Endothelial cell of umbilical vein (primary cell): ENCODE data around the gene CDC42BPB.

Experiments
- CTCF ChIP-seq, 2 donors: IDR thresholded peaks; 1 replicate in 1 of 2; 2 replicates in 1 of 2; pipeline ENCODE4 v1.5.1; 2011; ENCODE audit warnings: low read length in 2 of 2, mild to moderate bottlenecking in 2 of 2, moderate library complexity in 2 of 2, control low read depth in 1 of 2, inconsistent platforms in 1 of 2, low read depth in 1 of 2; ENCODE audit not compliant: insufficient read depth in 1 of 2; ENCODE audit errors: extremely low read depth in 1 of 2
- EZH2 ChIP-seq: IDR thresholded peaks from 2 replicates; pipeline ENCODE4 v1.6.1; 2012; ENCODE audit warnings: borderline replicate concordance, low read depth, mild to moderate bottlenecking, moderate library complexity, low read length, inconsistent platforms; ENCODE audit not compliant: severe bottlenecking
- FOS ChIP-seq: IDR thresholded peaks from 2 replicates; pipeline ENCODE4 v1.6.1; 2011; ENCODE audit warnings: mild to moderate bottlenecking, low read length, moderate library complexity, borderline replicate concordance; ENCODE audit not compliant: insufficient read depth
- GATA2 ChIP-seq: IDR thresholded peaks from 2 replicates; pipeline ENCODE4 v1.7.0; 2011; ENCODE audit warnings: low read depth, mild to moderate bottlenecking, moderate library complexity, mixed read lengths, low read length; ENCODE audit not compliant: insufficient read length, insufficient read depth
- MAX ChIP-seq: IDR thresholded peaks from 2 replicates; pipeline ENCODE4 v1.6.1; 2011; ENCODE audit not compliant: insufficient read depth, insufficient read length
- MYC ChIP-seq: IDR thresholded peaks from one replicate; pipeline ENCODE4 v1.6.1; 2011; ENCODE audit warnings: mild to moderate bottlenecking, low read depth, low read length
- POLR2A ChIP-seq: IDR thresholded peaks from 2 replicates; pipeline ENCODE4 v1.6.1; 2012; ENCODE audit warnings: low read depth, mild to moderate bottlenecking, control low read depth, low read length
- POLR2AphosphoS5 ChIP-seq: IDR thresholded peaks from 2 replicates; pipeline ENCODE4 v1.6.1; 2012; ENCODE audit warnings: low read depth, mild to moderate bottlenecking, control low read depth, low read length, moderate library complexity; ENCODE audit not compliant: insufficient read depth

- TF ChIP-seq CTCF (IDR thresholded peaks at IDR 0.05; ENCODE audit: extremely low read depth in 1 of 2, insufficient read depth in 1 of 2, low read depth in 1 of 2, low read length in 2 of 2), result no peak
- TF ChIP-seq EZH2, result no peak
- no peak for TF ChIP-seq GATA2
- TF ChIP-seq MYC, result no peak
- TF ChIP-seq POLR2A, result no peak
- no peak for TF ChIP-seq POLR2AphosphoS5
- TF ChIP-seq MAX, result no peak
- no peak for TF ChIP-seq FOS
These were observed 2.2 kb upstream of the CDC42BPB start for GRCh38 chr14:103059556-103059955.
